HG03095 (cell line): ENCODE measurements around the gene FAM3A.
A peak's percentile ranks its signal among the peaks of the same experiment; 100 is the strongest.

Experiments
- ATAC-seq: cut with Tn5 transposase; IDR thresholded peaks from one replicate; pipeline ENCODE4 v1.9.1; 2021; ENCODE audit warnings: moderate library complexity; ENCODE audit not compliant: unreplicated experiment

The FAM3A gene

GRCh38 chrX:154534526-154535322, 18.7 kb upstream of the FAM3A start:
- ATAC-seq: peak; percentile 91

GRCh38 chrX:154532690-154533089, 16.7 kb upstream of the FAM3A start:
- no peak for ATAC-seq

DNA sequence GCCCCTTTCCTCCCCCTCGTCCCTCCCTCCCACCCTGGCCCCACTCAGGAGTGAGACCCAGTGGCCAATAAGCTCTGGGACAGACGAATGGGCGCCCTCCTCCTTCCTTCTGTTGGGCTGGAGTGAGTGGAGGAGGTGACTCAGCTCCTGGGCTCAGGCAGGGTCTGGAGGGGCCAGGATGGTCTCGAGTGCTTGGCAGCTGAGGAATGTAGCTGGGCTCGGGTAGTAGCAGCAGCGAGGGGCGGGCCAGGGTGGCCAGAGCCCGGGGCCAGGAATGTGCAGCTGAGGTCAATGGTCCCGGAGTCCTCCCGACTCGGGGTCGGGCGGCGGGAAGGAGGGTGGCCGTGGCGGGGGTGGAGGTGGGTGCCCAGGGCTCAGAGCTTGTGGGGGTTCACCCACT, 15.6 kb upstream of the FAM3A start:
- ATAC-seq: no peak

GRCh38 chrX:154530286-154530685, 14.3 kb upstream of the FAM3A start:
- no peak for ATAC-seq

DNA sequence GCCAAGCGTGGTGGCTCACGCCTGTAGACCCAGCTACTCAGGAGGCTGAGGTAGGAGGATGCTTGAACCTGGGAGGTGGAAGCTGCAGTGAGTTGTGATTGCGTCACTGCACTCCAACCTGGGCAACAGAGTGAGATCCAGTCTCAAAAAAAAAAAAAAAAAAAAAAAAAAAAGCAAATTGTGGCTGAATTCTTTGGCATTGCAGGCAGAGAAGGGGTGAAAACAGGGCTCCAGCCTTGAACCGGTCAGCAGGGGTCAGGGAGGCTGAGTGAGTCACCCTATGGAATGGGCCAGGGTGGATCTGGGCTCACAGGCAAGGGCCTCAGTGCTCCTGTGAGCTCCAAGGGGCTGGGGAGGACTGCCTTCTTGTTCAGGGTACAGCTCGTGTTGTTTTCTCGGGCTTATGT, 13.2 kb upstream of the FAM3A start:
- ATAC-seq: no peak

- peak; percentile 83 for ATAC-seq
These were observed 11.1 kb upstream of the FAM3A start for GRCh38 chrX:154526901-154527675.

- no peak for ATAC-seq
These were observed 9.8 kb upstream of the FAM3A start for GRCh38 chrX:154525606-154526490.

- ATAC-seq: no peak
These were observed 3.4 kb upstream of the FAM3A start for GRCh38 chrX:154519389-154519788.

DNA sequence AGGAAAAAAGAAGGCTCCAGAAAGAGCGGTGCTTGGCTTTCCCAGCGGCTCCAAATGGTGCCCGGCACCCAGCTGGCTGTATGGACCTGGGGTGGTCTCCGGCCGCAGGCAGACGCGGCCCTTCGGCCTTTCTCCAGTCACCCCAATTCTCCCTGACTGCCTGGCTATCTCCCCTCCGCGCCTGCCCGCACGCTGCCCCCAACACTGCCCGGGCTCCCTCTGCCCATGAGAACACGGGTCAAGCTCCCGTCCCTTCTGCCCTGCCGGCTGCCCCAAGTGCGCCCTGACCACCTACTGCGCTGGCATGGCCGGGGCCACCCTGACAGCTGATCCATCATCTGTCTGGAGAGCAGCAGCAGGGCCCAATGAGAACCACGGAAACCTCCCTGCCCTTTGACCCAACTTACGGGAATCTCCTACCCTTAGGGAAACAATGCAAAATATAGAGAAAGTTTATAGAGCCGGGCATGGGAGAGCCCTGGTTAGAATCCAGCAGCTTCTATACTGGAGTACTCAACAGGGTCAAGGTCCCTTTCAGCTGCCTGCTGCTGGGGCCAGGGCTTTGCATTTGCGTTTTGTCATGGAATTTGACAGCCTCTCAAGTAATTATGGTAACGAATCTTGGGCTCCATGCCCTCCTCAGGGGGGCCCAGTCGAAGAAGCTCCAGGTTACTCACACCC, 1.2 kb upstream of the FAM3A start:
- ATAC-seq: no peak

- ATAC-seq: no peak
These were observed 646 bp upstream of the FAM3A start for GRCh38 chrX:154516656-154517100.

DNA sequence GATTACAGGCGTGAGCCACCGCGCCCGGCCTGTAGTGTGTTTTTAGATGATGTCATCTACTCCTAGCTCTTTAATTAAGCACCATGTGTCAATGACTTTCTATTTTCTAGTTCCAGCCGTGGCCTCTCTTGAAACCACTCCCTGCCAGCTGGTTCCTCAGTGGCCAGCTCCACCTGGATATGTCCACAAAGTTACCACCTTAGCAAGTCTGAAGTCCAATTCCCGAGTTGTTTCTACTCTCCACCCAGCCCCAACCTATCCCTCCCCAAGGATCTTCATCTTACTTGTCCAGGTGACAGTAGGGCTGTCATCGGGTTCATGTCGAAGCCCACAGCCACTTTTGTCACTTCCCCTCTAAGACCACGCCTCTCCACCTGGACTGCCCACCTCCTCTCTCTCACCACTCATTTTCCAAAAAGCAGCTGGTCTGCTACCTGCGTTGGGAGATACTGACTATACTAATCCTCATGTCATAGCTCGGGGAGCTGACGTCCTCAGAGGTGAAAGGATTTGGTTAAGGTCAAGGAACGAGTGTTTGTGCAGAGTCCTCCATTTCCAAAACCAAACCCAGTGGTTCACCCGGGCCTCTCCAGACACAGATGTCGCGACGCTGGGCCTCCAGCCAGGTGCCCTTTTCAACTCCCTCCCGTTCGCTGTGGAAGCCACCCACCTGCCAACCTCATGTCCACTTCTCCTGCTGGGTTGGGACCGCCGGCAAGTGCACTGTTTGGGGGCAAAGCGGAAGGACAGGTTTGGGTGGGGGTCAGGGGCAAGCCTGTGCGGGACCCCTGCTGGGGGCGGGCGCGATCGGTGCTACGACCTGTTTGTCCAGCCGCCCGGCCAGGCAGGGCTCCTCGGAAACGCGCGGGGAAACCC, 704 bp downstream of the FAM3A start:
- no peak for ATAC-seq

GRCh38 chrX:154513716-154514115, 2.3 kb downstream of the FAM3A start:
- ATAC-seq: no peak

DNA sequence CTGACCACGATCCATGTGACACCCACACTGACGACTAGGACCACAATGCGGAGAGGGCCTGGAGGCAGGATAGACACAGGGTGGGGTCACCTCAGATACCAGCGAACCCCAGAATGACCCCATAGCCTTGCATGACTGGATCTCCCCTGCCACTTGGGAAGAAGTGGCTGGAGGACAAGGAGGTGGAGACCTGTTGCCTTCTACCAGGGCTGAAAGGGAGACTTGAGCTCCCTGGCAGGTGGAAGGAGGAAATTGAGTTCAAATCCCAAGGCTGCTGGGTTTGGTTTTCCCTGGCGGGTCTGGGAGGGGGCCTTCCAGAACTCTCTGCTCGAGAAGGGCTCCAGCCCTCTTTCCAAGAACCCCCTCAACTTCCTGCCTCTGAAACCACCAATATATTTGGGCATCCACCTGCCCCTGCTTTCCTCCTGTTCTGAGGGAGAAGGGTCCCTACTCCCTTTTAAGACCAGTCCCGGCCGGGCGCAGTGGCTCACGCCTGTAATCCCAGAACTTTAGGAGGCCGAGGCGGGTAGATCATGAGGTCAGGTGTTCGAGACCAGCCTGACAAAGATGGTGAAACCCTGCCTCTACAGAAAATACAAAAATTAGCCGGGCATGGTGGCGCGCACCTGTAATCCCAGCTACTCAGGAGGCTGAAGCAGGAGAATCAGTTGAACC, 3.0 kb downstream of the FAM3A start:
- ATAC-seq: no peak

DNA sequence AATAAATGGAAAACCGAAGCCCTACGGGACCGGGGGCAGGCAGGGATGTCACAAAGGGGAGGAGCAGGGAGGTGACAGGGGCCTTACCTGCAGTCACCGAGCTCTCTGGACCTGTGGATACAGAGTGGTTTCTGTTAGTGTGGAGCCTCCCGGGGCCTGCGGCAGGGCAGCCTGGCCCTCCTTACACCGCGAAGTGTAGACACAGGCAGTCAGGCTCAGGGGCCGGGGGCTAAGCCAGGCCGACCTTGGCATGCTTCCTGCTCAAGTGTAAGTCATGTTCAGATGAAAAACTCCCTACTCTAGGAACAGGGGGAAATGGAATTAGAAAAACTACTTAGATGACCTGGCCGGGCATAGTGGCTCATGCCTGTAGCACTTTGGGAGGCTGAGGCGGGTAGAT, 4.3 kb downstream of the FAM3A start:
- no peak for ATAC-seq

- ATAC-seq: no peak
These were observed 6.6 kb downstream of the FAM3A start for GRCh38 chrX:154509455-154509854.

GRCh38 chrX:154508384-154508745, 7.7 kb downstream of the FAM3A start:
- no peak for ATAC-seq

DNA sequence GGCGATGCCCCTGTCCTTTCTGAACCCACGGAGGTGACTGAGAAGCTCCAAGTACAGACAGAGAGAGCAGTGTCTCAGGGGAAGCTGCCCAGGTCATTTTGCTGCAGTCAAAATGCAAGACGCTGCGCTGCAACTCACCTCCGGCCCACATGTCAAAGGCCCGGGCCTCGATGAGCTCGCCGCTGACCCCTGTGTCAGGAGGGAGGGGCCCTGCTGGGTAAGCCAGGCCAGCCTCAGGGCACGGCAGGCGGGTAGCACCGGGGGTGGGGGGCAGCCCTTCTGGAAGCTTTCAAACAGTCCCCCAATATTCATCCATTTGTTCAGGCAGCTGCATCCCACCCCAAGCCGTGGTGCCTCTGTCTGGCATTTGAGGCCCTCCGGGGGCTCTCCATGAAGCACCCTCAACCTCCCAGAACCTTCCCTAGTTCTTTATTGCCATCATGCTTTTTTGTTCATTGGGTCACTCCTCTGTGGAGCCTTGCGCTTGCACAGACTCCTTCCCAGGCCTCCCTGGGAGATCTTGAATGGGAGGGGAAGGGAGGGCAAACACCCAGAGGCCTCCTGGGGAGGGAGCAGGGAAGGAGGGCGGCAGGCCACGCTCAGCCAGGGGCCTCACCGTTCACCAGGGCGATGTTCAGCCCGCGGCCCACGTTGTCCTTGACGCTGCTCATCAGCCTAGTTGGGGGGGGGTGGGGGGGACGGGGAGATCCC, 8.2 kb downstream of the FAM3A start:
- ATAC-seq: no peak

DNA sequence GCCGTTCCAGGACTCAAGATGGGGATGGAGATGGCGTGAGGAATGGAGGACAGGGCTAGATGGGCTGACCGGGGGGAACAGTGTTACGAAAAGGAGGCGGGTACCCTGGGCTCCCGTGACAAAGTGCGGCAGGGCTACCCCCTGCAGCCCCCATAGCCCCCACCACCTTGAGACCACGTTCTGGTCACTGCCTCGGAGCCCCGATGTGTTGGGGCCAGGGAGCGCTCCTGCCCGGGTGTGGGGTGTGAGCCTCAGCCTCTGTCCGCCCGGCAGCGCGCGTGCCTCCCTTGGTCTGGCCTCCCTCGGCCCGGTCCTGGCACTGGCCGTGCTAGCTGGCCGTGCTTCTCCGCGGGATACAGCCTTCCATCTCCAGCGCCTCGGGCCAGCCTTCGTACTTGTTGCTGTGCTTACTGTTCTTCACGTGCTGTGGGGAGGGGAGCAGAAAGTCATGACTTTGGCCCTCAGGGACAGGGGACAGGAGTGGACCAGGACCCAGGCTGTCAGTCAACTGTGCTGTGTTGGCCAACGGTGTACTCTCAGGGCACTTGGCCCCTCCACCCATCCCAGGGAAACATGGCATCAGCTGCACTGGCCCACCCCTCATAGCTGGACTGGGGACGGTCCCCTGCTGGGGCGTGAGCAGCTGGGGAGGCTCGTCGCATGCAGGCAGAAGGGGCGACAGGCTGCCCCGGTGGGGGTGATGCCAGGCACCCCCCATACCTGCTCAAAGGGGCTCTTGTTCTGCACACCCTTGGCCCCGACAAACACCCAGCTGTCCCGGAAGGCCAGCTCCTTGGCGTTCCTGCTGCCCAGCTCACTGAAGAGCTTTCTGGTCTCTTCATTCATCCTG, 9.3 kb downstream of the FAM3A start:
- ATAC-seq: no peak
